ENCODE data around the gene OGFRL1. TPM values are rescaled to one million over a fixed set of nuclear protein-coding genes. Genes with fewer than 3 reads are reported as not detected.
"Not testable (repeated sequence)": the region's sequence is repeated elsewhere in the genome, so short reads cannot be mapped to it uniquely, and the experiment has no call there.

Gene OGFRL1
- total RNA-seq, 2 experiments from 2014 or later = 11.4 to 13.0 TPM

DNA sequence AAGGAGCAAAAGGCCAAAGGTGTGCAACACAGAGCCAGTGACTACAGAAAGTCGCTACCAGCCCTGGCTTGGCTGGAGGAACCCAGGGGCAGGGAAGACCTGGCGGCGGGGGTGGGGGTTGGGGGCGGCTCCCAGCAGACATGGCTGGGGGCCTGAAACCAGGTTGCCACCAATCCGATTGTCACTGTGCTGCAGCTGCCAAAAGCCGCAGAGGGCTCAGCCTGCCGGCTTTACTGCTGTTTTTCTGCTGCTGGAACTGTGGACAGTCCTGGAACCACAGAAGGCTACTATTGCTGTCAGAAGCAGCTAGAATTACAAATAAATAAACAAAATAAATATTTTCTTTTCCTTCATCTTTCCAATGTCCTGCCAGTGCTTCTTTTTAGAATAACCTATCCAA is 25.7 kb upstream of the OGFRL1 start:
- no peak for DNase-seq
- Mint-ChIP-seq H3K4me3 (no peak overlapping the region), H3K4me1 (no peaks in the 10 kb centered on the region), H3K9me3 (no peaks in the 10 kb centered on the region), H3K27ac (no peak overlapping the region), H3K36me3 (no peaks in the 10 kb centered on the region), H3K27me3 (peaks cover 15% of the 10 kb centered on the region)
- no peak for ATAC-seq (ENCODE audit: low read depth)
- POLR2A ChIA-PET = no interaction called here

DNA sequence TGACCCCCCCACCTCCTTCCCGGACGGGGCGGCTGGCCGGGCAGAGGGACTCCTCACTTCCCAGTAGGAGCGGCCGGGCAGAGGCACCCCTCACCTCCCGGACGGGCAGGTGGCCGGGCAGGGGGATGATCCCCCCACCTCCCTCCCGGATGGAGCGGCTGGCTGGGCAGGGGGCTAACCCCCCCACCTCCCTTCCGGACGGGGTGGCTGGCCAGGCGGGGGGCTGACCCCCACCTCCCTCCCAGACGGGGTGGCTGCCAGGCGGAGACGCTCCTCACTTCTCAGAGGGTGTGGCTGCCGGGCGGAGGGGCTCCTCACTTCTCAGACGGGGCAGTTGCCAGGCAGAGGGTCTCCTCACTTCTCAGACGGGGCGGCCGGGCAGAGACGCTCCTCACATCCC is 22.2 kb upstream of the OGFRL1 start:
- H3K36me3 Mint-ChIP-seq; POLR2A ChIA-PET; H3K4me3 Mint-ChIP-seq; ATAC-seq (ENCODE audit: low read depth); H3K27ac Mint-ChIP-seq; DNase-seq; H3K9me3 Mint-ChIP-seq; H3K4me1 Mint-ChIP-seq; H3K27me3 Mint-ChIP-seq: not testable (repeated sequence)

DNA sequence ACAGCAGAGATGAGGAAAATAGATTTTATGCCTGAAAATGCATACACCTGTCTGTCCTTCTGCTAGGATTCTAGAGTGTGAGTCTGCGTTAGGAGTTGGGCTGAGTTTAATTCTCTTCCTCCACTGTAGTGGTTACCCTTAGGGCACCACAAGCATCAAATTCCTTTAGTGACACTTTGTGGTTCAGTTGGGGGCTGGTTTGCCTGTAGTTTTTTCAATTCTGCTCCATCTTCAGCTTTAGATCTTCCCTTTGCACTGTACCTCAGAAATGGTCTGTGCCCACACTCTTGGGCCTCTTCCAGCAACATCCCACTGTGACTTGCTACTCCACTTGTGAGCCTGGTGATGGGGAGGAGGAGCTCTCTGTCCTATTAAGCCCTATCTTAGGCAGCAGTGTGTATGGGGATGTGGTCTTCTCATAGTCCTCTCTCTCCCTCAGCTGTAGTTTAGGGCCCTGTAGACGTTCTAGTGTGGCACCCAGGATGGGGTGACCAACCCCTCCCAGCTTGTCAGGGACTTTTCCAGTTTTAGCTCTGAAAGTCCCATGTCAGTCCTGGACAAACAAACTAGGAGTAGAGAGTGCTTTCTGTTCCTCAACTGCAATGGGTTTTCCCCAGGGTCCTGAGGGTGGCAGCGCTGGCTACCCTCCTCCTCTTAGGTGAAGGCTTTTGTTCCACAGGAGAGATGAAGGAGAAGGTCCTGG is 19.7 kb upstream of the OGFRL1 start:
- Mint-ChIP-seq H3K4me1 (peaks cover 6% of the 10 kb centered on the region), H3K9me3 (peaks cover 11% of the 10 kb centered on the region), H3K27me3 (peaks cover 3% of the 10 kb centered on the region), H3K27ac (no peak overlapping the region), H3K4me3 (no peak overlapping the region), H3K36me3 (peaks cover 2% of the 10 kb centered on the region)
- POLR2A ChIA-PET = interaction anchor here (0.7 kb wide), 1 partner anchor 19 kb away, joined by 3 read pairs; the partner anchor contains the start of gene OGFRL1
- DNase-seq = no peak
- no peak for ATAC-seq (ENCODE audit: low read depth)

DNA sequence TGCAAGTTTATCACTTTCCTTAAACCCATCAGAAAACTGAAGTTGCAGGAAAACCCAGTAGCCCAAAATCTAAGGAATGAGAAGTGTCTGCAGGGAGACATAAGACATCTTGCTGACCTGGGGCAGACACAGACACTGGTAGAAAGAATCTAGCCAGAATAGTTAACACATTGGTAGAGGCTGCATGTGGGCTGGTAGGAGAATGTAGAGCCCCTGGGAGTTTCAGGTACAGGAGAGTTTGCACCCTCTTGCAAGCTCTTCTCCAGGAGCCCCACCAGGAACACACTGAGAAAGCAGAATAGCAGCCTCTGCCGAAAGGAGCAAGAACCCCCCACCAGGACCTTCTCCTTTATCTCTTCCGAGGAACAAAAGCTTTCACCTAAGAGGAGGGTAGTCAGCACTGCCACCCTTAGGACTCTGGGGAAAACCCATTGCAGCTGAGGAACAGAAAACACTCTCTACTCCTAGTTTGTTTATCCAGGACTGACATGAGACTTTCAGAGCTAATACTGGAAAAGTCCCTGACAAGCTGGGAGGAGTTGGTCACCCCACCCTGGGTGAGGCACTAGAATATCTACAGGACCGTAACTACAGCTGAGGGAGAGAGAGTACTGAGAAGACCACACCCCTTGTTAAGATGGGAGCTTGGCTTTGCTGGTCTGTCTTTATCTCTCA is 10.5 kb upstream of the OGFRL1 start:
- Mint-ChIP-seq H3K4me1 (no peaks in the 10 kb centered on the region), H3K27ac (no peak overlapping the region), H3K9me3 (no peaks in the 10 kb centered on the region), H3K4me3 (no peak overlapping the region), H3K36me3 (no peaks in the 10 kb centered on the region), H3K27me3 (peaks cover 2% of the 10 kb centered on the region)
- ATAC-seq (ENCODE audit: low read depth) = no peak
- POLR2A ChIA-PET = no interaction called here
- no peak for DNase-seq

DNA sequence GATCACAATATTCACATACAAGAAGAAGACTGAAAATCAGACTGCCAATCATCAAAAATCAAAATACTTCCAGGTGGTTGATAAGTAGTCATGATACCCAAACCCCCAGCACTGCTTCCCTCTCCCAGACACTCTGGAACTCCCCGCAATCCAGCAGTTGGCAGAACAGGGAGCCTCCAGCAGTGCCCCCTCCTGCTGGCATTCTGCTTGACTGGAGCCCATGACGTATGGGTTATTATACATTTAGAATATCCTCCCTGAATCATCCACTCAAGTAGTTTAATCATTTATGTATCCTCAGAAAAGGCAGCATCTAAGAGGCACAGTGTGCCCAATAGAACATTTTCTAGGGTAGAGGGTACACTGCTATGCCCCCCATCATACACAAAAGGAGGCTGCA is 9.3 kb upstream of the OGFRL1 start:
- Mint-ChIP-seq H3K36me3 (no peaks in the 10 kb centered on the region), H3K27me3 (peaks cover 7% of the 10 kb centered on the region), H3K4me3 (no peak overlapping the region), H3K27ac (no peak overlapping the region), H3K9me3 (no peaks in the 10 kb centered on the region), H3K4me1 (no peaks in the 10 kb centered on the region)
- DNase-seq (no peak), ATAC-seq (ENCODE audit: low read depth) (no peak)
- POLR2A ChIA-PET = no interaction called here

DNA sequence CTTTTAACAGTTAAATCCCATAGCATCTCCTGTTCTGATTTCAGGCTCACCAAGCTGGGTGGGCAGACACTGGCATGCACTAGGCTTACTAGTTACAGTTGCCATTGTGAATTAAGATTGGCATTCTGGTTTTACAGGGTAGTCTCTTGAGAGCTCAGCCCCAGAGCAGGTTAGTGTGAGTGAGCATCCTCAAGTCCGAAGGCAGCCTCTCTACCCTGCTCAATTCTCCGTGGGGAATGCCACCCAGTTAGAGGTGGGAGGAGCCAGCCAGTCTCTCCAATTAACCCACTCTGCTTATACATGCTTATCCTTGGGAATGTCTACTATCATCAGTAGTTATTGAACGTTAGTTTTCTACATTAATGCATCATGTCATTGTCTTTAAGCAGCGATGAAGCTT is 8.9 kb upstream of the OGFRL1 start:
- POLR2A ChIA-PET = no interaction called here

DNA sequence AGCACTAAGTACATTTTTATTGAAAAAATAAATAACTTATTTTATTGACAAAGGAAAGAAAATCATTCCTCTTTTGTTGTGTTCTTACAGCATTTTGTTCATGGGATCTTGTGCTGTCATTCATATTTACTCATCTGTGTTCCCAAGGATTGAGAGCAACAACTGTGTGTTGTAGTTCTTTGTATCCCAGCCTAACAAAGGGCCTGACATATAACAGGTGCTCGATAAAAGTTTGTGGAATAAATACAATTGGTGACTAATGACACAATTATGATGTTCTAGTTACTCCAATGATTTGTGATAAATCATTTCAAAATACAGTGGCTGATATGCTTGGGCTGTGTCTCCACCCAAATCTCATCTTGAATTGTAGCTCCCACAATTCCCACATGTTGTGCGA is 7.9 kb upstream of the OGFRL1 start:
- H3K36me3 Mint-ChIP-seq = no peaks in the 10 kb centered on the region
- POLR2A ChIA-PET = interaction anchor here (1.0 kb wide), 1 partner anchor 868 kb away, joined by 4 read pairs; the partner anchor contains the start of gene FAM135A
- H3K9me3 Mint-ChIP-seq = no peaks in the 10 kb centered on the region
- H3K4me3 Mint-ChIP-seq = no peak overlapping the region
- ATAC-seq (ENCODE audit: low read depth) (no peak), DNase-seq (no peak)
- H3K4me1 Mint-ChIP-seq = no peaks in the 10 kb centered on the region
- peaks cover 10% of the 10 kb centered on the region for H3K27me3 Mint-ChIP-seq
- no peak overlapping the region for H3K27ac Mint-ChIP-seq

More for the DNA sequence above, 8.9 kb upstream of the OGFRL1 start:
- Mint-ChIP-seq H3K36me3 (no peaks in the 10 kb centered on the region), H3K4me1 (no peaks in the 10 kb centered on the region), H3K27ac (no peak overlapping the region), H3K9me3 (no peaks in the 10 kb centered on the region), H3K27me3 (peaks cover 7% of the 10 kb centered on the region), H3K4me3 (no peak overlapping the region)
- no peak for DNase-seq
- ATAC-seq (ENCODE audit: low read depth) = no peak

DNA sequence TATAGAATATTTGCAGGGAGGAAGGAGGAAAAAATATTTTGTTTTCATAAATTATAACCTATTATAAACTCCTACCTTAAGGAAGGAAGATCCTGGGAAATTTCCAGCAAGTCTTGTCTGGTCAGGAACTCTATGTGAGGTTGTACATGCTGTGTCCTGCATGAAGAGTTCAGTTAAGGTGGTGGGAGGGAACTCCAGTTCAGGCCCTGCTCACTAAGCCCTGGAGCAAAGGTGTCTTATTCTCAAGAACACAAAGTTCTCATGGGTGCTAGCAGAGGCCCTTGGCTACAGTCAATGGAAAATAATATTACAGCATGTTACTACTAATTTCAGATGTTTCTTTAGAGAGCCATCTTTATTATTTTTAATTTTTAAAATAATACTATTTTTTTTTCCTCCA is 3.8 kb upstream of the OGFRL1 start:
- no peaks in the 10 kb centered on the region for H3K9me3 Mint-ChIP-seq
- DNase-seq (no peak), ATAC-seq (ENCODE audit: low read depth) (no peak)
- peaks cover 8% of the 10 kb centered on the region for H3K27me3 Mint-ChIP-seq
- POLR2A ChIA-PET = no interaction called here
- no peak overlapping the region for H3K27ac Mint-ChIP-seq
- no peak overlapping the region for H3K4me3 Mint-ChIP-seq
- peaks cover 14% of the 10 kb centered on the region for H3K4me1 Mint-ChIP-seq
- H3K36me3 Mint-ChIP-seq = no peaks in the 10 kb centered on the region

DNA sequence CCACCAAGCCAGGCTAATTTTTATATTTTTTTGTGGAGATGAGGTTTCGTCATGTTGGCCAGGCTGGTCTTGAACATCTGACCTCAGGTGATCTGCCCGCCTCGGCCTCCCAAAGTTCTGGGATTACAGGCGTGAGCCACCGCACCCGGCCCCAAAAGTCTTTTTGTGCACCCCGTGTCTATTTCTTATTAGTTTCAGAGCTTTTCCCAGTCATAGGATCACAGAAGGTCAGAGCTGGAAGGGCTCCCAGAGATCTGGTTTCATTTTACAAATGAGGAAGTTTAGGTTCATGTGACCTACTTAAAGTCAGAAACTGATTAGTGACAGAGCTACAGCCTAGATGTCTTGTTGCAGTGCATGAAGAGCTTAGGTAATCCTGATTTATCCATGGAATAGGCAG is 1.6 kb upstream of the OGFRL1 start:
- POLR2A ChIA-PET = interaction anchor here (1.2 kb wide), 1 partner anchor 26 kb away, joined by 3 read pairs; no protein-coding TSS in a partner anchor
- Mint-ChIP-seq H3K36me3 (peaks cover 8% of the 10 kb centered on the region), H3K4me3 (peak overlapping the region; percentile 77), H3K27me3 (peaks cover 8% of the 10 kb centered on the region), H3K4me1 (peaks cover 27% of the 10 kb centered on the region), H3K9me3 (no peaks in the 10 kb centered on the region), H3K27ac (no peak overlapping the region)
- no peak for DNase-seq
- ATAC-seq (ENCODE audit: low read depth) = no peak

DNA sequence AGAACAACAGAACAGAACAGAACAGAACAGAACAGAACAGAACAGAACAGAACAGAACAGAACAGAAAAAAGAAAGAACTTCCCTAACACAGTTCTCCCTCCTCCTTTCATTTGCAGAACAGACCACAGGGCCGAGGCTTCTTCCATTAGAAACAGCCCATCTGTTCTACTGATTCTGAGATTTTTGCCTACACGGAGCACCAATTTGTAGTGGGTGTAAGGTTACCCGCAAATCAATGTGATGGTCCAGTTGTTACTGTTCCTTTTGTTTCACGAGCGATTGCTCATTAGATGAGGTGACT is 734 bp upstream of the OGFRL1 start:
- ATAC-seq (ENCODE audit: low read depth) (no peak), DNase-seq (no peak)
- Mint-ChIP-seq H3K9me3 (no peaks in the 10 kb centered on the region), H3K36me3 (peaks cover 8% of the 10 kb centered on the region), H3K4me3 (peak overlapping the region; percentile 77), H3K4me1 (peaks cover 28% of the 10 kb centered on the region), H3K27me3 (peaks cover 8% of the 10 kb centered on the region), H3K27ac (peak overlapping the region; percentile 75)
- POLR2A ChIA-PET = interaction anchor here (0.8 to 1.3 kb wide), 7 partner anchors 10 to 1491 kb away, joined by 3 to 6 read pairs (median 3); partner anchors contain the start of gene LMBRD1

DNA sequence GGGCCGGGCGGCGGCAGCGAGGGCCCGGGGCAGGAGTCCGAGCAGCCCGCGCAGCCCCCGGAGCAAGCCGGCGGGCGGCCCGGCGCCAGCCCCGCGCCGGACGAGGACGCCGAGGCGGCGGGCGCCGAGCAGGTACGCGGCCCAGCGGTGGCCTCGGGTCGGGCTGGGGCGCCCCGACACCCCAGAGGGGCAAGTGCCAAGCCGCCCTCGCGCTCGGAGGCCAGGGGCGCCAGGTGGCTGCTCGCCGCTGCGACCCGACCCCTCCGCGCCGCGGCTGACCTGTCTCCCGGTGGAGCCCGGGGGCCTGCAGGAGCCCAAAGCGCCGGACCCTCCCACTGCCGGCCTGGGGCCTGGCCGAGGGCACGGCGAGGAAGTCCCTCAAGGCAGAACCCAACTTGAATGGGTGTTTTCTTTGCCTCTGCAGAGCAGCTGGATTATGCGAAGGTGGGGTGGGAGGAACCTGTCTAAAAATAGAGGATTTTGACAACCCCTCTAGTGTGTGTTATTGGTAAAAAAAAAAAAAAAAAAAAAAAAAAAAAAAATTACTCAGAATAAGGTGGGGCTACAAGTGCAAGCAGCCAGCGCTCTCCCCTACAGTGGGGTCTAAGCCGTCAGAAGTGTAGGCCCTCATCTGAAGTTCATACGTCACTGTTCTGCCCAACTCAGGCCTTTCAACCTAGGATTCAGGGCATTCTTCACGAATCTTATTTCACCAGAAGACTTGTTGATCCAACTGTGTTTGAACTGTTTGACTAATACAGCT is 609 bp downstream of the OGFRL1 start:
- peaks cover 11% of the 10 kb centered on the region for H3K36me3 Mint-ChIP-seq
- no peaks in the 10 kb centered on the region for H3K9me3 Mint-ChIP-seq
- ATAC-seq (ENCODE audit: low read depth) (peak; percentile 29), DNase-seq (peak; percentile 71)
- peak overlapping the region; percentile 80 for H3K27ac Mint-ChIP-seq
- POLR2A ChIA-PET = interaction anchor here (0.5 to 1.3 kb wide), 4 partner anchors 33 to 690 kb away, joined by 3 to 5 read pairs (median 4); no protein-coding TSS in a partner anchor
- peak overlapping the region; percentile 84 for H3K4me3 Mint-ChIP-seq
- H3K4me1 Mint-ChIP-seq = peaks cover 28% of the 10 kb centered on the region
- H3K27me3 Mint-ChIP-seq = peaks cover 3% of the 10 kb centered on the region

DNA sequence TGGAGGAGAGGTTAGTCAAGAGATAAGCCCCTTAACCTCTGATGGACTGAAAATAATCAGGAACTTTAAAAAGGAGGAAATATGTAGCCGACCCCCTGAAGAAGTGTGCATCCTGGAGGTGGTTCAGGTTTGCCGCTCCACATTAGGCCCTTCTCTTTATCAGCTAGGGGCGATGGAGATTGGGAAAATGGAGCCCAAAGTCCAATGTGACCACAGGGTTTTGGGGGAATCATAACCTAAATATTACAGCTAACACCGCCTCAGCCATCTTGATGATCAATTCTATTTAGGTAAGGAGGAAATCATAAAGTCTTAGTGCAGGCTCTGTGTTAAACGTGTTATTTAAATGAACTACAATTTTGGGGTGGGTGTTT is 1.2 kb downstream of the OGFRL1 start:
- ATAC-seq (ENCODE audit: low read depth) (no peak), DNase-seq (no peak)
- Mint-ChIP-seq H3K36me3 (peaks cover 14% of the 10 kb centered on the region), H3K27ac (peak overlapping the region; percentile 80), H3K9me3 (no peaks in the 10 kb centered on the region), H3K27me3 (peaks cover 3% of the 10 kb centered on the region), H3K4me3 (peak overlapping the region; percentile 84), H3K4me1 (peaks cover 28% of the 10 kb centered on the region)
- POLR2A ChIA-PET = no interaction called here

DNA sequence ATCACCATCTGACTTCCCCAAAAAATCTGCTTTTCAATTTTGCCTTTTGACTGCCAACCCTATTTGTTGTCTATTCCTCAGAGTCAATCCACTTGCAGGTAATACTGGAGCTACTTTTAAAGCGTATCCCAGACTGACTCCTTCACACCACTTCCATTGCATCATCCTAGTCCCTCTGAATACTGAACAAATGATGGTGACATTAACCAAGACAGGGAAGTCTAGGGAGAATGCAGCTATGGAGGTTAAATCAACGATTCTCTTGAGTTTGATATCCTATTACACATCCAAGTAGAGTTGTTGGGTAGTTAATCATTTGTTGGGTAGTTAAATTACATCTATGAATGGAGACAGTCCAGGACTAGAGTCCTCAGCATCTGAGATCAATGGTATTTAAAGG is 2.0 kb downstream of the OGFRL1 start:
- POLR2A ChIA-PET = no interaction called here
- Mint-ChIP-seq H3K27me3 (peaks cover under 1% of the 10 kb centered on the region), H3K9me3 (no peaks in the 10 kb centered on the region), H3K4me3 (no peak overlapping the region), H3K27ac (no peak overlapping the region), H3K4me1 (peaks cover 28% of the 10 kb centered on the region), H3K36me3 (peaks cover 19% of the 10 kb centered on the region)
- no peak for ATAC-seq (ENCODE audit: low read depth)
- DNase-seq = no peak

Data from activated naive CD8-positive, alpha-beta T cell treated with anti-CD3 and anti-CD28 coated beads, Interleukin-2, amount 10 ng/mL, durations not matched to agents 7 days and 5 days (primary cell).